ENCODE data around the gene PLEKHA6. TPM values are rescaled to one million over a fixed set of nuclear protein-coding genes. Genes with fewer than 3 reads are reported as not detected.
A peak's percentile ranks its signal among the peaks of the same experiment; 100 is the strongest.

Gene PLEKHA6
- polyA plus RNA-seq, 3 donors: 41.1 to 56.4 (median 48.0) TPM

DNA sequence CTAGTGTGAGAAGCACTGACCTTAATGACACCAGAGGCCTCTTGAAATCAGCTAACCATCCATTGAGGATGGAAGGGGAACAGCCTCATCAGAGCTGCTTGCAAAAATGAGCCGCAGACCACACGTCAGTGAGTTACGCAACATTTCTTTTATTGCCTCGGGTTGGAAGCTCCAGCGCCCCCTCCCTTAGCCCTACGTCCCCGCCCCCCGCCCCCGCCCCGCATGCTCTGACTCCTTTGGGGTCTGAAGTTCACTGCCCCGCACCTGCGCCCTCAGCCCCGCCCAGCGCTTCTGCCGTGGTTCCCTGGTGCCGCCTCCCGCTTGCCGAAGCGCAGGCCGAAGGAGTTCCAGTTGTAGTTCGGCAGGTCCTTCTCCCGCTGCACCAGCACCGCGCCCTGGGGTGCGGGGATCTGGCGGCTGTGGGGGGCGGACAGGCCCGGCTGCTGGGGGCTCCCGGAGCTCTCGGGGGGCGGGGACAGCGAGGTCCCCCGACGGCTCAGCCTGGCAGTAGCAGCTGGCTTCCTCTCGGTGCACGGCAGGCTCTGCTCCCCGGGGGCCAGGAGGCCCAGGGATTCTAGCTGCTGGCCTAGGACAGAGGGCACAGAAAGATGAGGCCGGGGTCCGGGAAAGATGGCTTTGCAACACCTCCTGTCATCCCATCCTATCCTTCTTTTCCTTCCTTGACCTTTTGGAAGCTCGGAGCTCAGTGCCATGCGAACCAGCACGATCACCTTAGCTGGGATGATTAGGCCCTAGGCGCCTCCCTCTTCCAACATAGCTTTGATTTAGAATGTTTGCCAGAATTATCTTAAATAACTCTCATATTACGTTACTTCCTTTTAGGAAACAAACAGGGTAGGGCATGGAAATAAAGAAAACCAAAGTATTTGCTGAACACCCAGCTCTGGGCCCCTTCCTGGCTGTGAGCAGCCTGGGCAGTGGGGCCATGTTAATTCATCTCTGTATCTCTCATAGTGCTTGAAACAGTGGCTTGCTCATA is 169.2 kb downstream of the PLEKHA6 start:
- peak in 5 of 11 donors; percentile 26 to 59 (median 39) for DNase-seq (ENCODE audit: extremely low read depth in 1 of 11, low read depth in 9 of 11, low spot score in 4 of 11)

DNA sequence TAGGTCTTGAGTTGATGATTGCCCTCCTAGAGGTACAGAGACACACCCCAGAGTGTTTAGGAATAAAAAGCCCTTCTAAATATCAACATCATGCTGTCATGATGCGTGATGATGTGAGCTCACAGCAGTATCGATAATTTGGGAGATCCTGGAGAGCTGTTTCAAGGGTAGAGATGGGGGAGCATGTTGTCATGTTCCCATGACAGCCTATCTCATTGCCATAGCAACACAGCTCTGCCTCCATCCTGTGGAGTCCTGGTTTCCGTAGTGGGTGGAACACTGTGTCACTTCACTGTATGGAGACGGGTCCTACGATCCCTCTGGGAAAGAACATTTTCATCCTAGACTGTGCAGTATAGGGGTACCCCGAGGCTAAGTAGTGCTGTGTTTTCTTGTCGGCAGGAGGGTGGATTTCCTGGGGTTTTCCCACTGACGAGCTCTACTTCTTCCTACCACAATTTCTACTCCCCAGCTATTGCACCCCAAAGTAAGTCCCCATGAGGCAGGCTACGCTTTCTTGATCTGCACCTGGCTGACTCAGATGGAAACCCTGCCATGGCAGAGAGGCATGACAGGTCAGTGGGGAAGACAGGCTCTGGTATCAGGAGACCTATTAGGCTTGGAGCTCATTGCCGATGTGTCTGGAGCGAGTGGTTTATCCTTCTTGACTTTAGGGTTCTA is 170.6 kb downstream of the PLEKHA6 start:
- no peak for DNase-seq (ENCODE audit: extremely low read depth in 1 of 11, low read depth in 9 of 11, low spot score in 4 of 11)

DNA sequence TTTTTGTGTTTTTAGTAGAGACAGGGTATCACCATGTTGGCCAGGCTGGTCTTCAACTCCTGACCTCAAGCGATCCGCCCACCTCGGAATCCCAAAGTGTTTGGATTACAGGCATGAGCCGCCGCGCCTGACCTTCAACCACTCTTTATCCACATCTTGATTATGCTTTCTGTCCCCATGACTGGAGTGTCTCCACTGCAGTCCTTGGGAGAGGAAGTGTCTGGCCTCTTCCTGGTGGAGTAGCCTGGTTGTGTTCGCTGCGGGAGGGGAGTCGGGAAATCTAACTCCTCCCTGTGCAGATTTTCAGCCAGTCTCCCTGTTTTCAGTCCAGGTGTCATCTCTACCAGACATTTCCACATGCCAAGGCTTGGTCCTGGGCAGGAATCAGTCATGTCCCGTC is 173.1 kb downstream of the PLEKHA6 start:
- no peak for DNase-seq (ENCODE audit: extremely low read depth in 1 of 11, low read depth in 9 of 11, low spot score in 4 of 11)

DNA sequence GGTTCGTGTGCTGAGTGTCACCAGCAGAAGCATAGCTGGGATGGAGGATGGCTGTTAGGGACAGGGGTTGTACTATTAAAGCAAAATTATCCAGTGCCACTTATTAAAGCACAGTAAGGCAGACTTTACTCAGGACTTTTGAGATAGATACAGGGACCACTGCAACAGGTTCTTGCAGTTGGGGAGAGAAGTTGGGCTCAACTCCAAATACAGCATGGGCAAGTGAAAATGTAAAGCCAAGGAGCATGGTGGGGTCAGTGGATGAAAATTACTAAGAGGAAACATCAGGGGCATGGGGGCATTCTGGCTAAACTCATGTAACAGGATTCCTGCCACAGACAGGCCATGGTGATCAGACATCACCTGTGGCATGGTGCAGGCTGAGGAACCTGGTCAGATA is 178.6 kb downstream of the PLEKHA6 start:
- no peak for DNase-seq (ENCODE audit: extremely low read depth in 1 of 11, low read depth in 9 of 11, low spot score in 4 of 11)

DNA sequence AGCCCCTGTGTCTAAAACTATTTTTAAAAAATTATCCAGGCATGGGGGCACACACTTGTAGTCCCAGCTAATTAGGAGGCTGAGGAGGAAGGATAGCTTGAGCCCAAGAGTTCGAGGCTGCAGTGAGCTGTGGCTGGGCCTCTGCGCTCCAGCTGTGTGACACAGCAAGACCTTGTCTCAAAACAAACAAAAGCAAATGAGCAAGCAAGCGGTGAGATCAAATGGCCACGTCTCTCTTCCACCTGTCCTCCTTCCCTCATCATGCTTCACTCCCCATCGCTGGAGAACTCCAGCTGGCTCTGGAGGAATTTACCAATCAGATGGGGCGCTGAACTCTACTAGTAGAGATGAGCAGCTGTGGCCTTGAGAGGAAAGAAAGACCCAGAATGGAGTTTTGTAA is 179.6 kb downstream of the PLEKHA6 start:
- no peak for DNase-seq (ENCODE audit: extremely low read depth in 1 of 11, low read depth in 9 of 11, low spot score in 4 of 11)

DNA sequence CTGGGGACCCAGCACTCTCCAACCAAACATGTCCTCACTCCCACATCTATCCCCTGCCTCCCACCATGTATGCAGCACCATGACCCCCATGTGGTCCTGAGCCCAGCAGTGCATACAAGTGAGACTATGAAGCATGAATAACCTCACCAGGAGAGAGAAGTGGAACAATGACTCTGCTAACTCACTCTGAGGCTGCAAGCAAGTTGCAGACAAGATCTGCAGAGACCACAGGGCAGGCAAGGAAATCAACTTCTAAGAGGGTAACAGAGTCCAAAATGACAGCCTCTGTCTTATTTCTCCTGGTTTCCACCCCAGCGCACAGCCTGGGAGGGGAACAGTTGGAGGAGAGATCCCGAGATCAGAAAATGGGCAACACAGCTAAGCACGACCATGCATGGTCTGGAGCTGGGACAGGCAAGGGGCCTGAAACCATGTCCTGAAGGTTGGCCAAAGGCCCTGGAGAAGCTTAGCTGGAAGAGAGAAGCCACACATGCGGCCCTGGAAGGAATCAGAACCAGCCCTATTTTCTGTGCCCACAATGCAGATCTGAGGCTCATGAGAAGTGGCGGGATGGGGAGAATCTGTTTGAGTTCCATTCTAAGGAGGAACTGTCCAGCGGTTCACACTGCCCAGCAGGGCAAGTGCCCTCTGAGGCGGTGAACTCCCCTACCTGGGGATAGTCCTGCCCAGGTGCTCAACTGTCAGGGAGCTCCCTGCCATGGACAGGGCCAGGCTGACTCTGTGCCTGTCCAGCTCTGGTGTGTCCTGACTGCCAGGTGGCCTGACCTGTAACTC is 181.0 kb downstream of the PLEKHA6 start:
- DNase-seq (ENCODE audit: extremely low read depth in 1 of 11, low read depth in 9 of 11, low spot score in 4 of 11): no peak

DNA sequence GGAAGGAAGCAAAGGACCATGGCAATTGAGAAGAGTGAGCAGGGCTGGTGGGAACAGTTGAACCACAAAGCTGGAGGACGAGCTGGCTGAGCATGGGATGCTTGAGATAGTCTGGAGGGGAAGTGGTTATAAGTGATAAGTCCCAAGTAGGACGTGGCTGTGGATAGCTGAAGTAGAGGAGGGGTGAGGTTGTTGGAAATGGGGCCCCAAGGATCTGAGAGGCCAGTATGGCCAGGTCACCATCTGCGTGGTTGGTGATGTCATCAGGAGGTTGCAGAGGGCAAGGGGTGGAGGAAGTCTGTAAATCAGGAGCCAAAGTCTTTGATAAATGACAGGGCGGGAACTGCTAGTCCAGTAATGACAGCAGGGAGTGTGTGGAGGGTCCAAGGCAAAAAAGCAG is 182.6 kb downstream of the PLEKHA6 start:
- no peak for DNase-seq (ENCODE audit: extremely low read depth in 1 of 11, low read depth in 9 of 11, low spot score in 4 of 11)

DNA sequence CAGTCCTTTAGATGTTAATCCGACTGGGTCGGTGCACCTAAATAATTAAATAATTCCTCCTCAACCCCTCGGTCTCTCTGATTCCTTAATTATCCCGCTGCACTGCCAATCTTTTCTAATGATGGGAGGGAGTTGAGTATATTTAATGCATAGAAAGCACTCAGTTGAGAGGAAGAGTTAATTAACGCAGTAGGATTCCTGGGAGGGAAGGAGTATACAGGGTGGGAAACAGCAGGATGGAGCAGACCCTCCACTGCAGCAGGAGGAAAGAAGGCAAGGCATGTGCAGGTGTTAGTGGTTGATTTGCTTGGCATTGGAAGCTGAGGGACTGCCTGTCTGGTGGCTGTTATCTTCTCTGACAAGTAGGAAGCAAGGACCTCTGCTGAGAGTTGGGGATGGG is 183.7 kb downstream of the PLEKHA6 start:
- no peak for DNase-seq (ENCODE audit: extremely low read depth in 1 of 11, low read depth in 9 of 11, low spot score in 4 of 11)

DNA sequence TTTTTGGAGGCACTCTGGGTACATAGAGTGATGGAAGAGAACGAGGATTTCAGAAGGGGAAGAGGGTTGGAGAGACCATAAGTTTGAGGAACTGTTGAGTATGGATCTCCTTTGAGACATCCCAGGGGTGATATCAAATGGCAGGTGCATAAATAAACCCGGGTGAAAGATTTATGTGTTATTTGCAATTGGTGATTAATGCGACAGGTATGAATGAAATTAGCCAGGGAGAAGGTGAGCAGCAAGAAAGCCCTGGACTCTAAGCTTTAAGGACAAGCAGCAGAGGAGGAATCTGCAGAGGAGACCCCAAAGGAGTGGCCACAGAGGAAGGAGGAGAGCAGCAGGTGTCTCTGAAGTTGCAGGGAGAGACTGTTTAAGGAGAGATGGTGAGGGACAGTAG is 184.8 kb downstream of the PLEKHA6 start:
- DNase-seq (ENCODE audit: extremely low read depth in 1 of 11, low read depth in 9 of 11, low spot score in 4 of 11): no peak

DNA sequence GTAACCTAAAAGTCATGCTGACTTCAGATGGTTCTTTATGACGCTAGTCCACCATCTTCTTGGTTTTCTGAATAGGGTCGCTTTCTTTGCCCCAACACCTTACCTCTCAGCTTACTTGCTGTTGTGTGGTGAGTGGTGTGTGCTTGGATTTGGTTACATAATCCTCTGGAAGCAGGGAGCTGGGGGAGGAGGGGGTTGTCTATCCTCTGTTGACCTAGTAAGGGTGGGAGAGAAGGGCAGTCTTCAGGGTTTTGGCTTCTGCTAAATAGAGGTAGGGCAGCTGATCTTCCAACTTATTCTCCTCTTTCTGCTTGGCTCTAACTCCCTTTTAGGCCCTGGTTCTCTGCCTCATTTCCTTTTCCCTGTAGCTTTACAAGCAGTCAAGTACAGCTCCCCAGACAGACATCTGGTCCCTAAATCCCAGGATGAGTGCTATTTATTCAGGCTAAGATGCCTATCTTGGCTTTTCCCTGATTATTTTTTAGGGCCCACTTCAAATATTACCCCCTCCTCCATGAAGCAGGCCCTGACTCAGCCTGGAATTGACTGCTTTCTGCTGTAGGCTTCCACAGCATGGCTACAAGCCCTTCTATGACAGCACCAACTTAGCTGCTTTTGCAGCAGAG is 187.2 kb downstream of the PLEKHA6 start:
- DNase-seq (ENCODE audit: extremely low read depth in 1 of 11, low read depth in 9 of 11, low spot score in 4 of 11): no peak

DNA sequence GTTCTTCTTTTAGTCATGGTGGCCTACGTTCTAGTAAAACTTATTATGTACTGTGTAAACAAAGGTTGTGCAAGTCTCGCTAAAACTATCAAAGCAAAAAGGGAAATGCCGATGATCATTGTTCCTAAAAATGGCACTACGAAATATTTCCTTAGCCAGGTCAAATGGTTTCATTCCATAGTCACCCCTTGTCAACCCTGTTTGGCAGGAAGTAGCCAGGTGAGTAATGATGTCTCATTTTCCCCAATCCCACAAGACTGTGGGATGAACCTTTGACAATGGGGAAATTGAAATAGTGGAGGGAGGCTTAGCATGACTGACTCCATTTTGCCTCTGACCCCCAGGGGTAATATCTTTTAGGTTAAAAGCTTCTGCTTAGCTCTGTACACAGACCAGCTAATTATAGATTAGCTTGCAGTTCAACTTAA is 188.0 kb downstream of the PLEKHA6 start:
- no peak for DNase-seq (ENCODE audit: extremely low read depth in 1 of 11, low read depth in 9 of 11, low spot score in 4 of 11)

DNA sequence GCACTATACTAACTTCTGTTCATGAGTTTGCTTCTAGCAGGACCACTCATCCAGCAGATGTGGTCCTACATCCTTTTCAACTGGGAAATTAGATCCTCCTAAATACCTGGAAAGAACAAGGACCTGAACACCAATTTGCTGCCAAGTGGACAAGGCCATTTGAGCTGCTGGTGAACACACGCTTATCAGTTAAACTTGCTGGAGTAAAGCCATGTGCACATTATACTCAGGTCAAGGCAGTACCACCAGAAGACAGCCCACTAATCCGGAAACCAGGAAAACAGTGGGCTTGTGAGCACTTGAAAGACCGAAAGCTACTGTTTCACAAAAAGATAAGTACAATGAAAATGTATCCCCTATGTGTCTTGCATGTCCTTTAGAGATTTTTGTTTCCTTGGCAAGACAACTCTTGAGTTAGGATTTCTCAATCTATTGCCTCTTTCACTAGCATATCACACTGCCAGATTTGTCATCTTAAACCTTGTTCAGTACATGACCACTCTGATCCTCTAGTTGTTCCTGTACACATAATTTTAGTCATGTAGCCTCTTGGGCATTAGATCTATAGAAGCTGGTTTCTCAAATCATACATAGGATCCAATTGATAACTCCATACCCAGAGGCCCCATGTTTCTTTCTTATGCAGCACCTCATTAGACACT is 189.1 kb downstream of the PLEKHA6 start:
- no peak for DNase-seq (ENCODE audit: extremely low read depth in 1 of 11, low read depth in 9 of 11, low spot score in 4 of 11)

DNA sequence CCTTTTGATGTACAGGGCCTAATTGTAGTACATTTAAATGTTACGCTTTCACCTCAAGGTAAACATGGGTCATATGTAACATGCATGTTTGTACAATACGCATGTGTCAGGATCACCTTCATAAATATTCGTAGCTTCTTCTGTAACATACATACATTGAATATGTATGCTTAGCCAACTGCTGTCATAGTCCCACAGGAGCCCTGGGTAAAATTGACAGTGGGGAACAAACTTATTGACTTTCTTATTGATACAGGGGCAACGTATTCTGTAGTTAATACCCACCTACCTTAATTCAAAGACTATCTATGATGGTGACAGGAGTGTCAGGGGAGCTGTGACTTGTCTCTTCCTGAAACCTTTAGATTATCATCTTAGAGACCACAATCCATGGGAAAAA is 189.9 kb downstream of the PLEKHA6 start:
- DNase-seq (ENCODE audit: extremely low read depth in 1 of 11, low read depth in 9 of 11, low spot score in 4 of 11): no peak

Other genes with a start within 250 kb of the PLEKHA6 start
- gene ETNK2, start 207.9 kb downstream of the PLEKHA6 start, polyA plus RNA-seq (ENCODE audit: insufficient read length in 3 of 3): 10 to 100 TPM; 22.8 to 28.2 (median 23.5) TPM
- gene REN, start 193.6 kb downstream of the PLEKHA6 start, polyA plus RNA-seq (ENCODE audit: insufficient read length in 3 of 3): 10 to 100 TPM; 71.1 to 81.4 (median 80.3) TPM
- gene KISS1, start 163.4 kb downstream of the PLEKHA6 start, polyA plus RNA-seq (ENCODE audit: insufficient read length in 3 of 3): 1 to 10 TPM in 1 of 3 donors, under 1 TPM in 2; 0.40 to 1.9 (median 0.92) TPM
- 1 to 10 TPM; 2.3 to 4.1 (median 2.5) TPM for gene GOLT1A, start 145.9 kb downstream of the PLEKHA6 start, polyA plus RNA-seq (ENCODE audit: insufficient read length in 3 of 3)
- 10 to 100 TPM; 37.6 to 45.6 (median 40.5) TPM for gene PPP1R15B, start 51.9 kb upstream of the PLEKHA6 start, polyA plus RNA-seq (ENCODE audit: insufficient read length in 3 of 3)
- gene PIK3C2B, start 134.9 kb upstream of the PLEKHA6 start, polyA plus RNA-seq (ENCODE audit: insufficient read length in 3 of 3): 10 to 100 TPM; 14.8 to 21.1 (median 19.6) TPM
- gene MDM4, start 156.5 kb upstream of the PLEKHA6 start, polyA plus RNA-seq (ENCODE audit: insufficient read length in 3 of 3): 10 to 100 TPM; 27.2 to 66.0 (median 33.5) TPM